H1 (cell line): ENCODE data around the gene KSR2. TPM values are rescaled to one million over a fixed set of nuclear protein-coding genes. Genes with fewer than 3 reads are reported as not detected.

Experiments used
- CHD2 ChIP-seq: IDR thresholded peaks from 2 replicates; pipeline ENCODE4 v1.6.1; 2012; ENCODE audit warnings: low read length, improper control_type of control experiment
- CHD7 ChIP-seq: fragments of 300-600 bp; sonication (generic); IDR thresholded peaks from 2 replicates; pipeline ENCODE4 v1.7.1; 2012; ENCODE audit warnings: low read length, moderate library complexity, mild to moderate bottlenecking, inconsistent platforms; ENCODE audit not compliant: insufficient replicate concordance
- FOSL1 ChIP-seq: IDR thresholded peaks from 2 replicates; pipeline ENCODE4 v1.6.1; 2011; ENCODE audit warnings: mild to moderate bottlenecking, low read depth, low read length, moderate library complexity; ENCODE audit not compliant: insufficient read depth
- HDAC6 ChIP-seq: IDR thresholded peaks from one replicate; pipeline ENCODE4 v1.7.1; 2012; ENCODE audit warnings: low read depth, mild to moderate bottlenecking, inconsistent platforms, low read length, moderate library complexity
- RAD21 ChIP-seq, 2 experiments: IDR thresholded peaks in 1 of 2; conservative IDR thresholded peaks in 1 of 2; 2 replicates each; pipeline ENCODE4 v1.6.1; 2011; ENCODE audit warnings: low read depth in 2 of 2, low read length in 2 of 2, improper control_type of control experiment in 1 of 2, inconsistent platforms in 1 of 2, mild to moderate bottlenecking in 1 of 2, moderate library complexity in 1 of 2
- RNF2 ChIP-seq: fragments of 200-900, 300-1000 bp; sonication (generic); IDR thresholded peaks from 2 replicates; pipeline ENCODE4 v1.7.1; 2016; ENCODE audit warnings: borderline replicate concordance, low read depth, mild to moderate bottlenecking, antibody characterized with exemption, low read length; ENCODE audit not compliant: poor library complexity, severe bottlenecking; ENCODE audit errors: missing control alignments
- SIX5 ChIP-seq: IDR thresholded peaks from 2 replicates; pipeline ENCODE4 v1.6.1; 2011; ENCODE audit warnings: mild to moderate bottlenecking, low read depth, low read length
- SP4 ChIP-seq: IDR thresholded peaks from 2 replicates; pipeline ENCODE4 v1.6.1; 2012; ENCODE audit warnings: low read length, inconsistent platforms
- TAF1 ChIP-seq: IDR thresholded peaks from 2 replicates; pipeline ENCODE4 v1.6.1; 2011; ENCODE audit warnings: mild to moderate bottlenecking, low read depth, low read length
- TAF7 ChIP-seq: optimal IDR thresholded peaks from 2 replicates; pipeline ENCODE3; 2011; ENCODE audit warnings: low read depth, mild to moderate bottlenecking, inconsistent platforms, low read length, moderate library complexity, borderline replicate concordance
- TEAD4 ChIP-seq: IDR thresholded peaks from 2 replicates; pipeline ENCODE4 v1.6.1; 2012; ENCODE audit warnings: low read depth, low read length, inconsistent platforms, mixed read lengths
- polyA plus RNA-seq, 7 experiments: library from polyadenylated mRNA; depleted of rRNA in 3 of 7; stranded (reverse) in 5 of 7; unstranded in 2 of 7; fragments of >200 nt in 5 of 7; fragments of 200-250 nt in 2 of 7; gene quantifications; 1 replicate in 5 of 7; 2 replicates in 1 of 7; 4 replicates in 1 of 7; pipeline versions ENCODE4 v1.2.1 to v1.2.3, GENCODE V29; 2011 to 2013; ENCODE audit warnings: missing spikeins in 2 of 7, mixed read lengths in 2 of 7
- total RNA-seq: library from RNA; stranded (reverse); fragmentation: NEBNext Ultra II Directional; extraction: Animal tissue kit (Norgen Biotek cat#: 25700); gene quantifications from 2 replicates; pipeline ENCODE4 v1.2.1, GENCODE V29; 2021

KSR2 gene
- total and polyA plus RNA-seq, 2 of the 8 experiments (the other 6 are each of a cell fraction or from before 2014, with no cell fraction given) = 0.74 to 2.2 TPM

- no peak for TF ChIP-seq CHD7
- no peak for TF ChIP-seq SIX5
- TF ChIP-seq RAD21 (IDR thresholded peaks at IDR 0.05 in 1 of 2, conservative IDR thresholded peaks at IDR 0.05 in 1 of 2; ENCODE audit: low read depth in 2 of 2, low read length in 2 of 2) = no peak
- TF ChIP-seq HDAC6 = no peak
- no peak for TF ChIP-seq FOSL1
- no peak for TF ChIP-seq TEAD4
- no peak for TF ChIP-seq SP4
- no peak for TF ChIP-seq TAF1
- no peak for TF ChIP-seq TAF7
- no peak for TF ChIP-seq CHD2
- TF ChIP-seq RNF2 = no peak
Observed at GRCh38 chr12:117967043-117967442, 1.7 kb downstream of the KSR2 start (continued).
